ENCODE results near the gene COL4A2.

COL4A2 gene

DNA sequence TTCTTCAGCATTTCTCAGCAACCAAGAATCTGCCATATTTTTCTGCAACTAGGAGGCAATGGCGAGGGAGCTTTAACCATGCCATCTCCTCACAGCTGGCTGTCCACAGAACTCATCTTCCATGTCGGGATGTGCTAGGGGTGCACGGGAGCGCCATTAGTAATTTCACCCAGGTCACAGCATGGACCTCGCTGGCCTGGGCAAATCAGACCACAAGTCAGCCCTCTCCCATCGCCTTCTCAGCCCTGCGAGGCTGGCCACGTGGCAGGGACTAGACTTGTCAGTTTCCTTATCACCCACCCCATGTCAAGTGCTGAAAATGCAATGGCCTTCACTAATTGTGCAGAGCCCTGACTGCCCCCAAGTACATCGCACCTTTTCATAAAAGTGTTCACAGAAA, 15.8 kb upstream of the COL4A2 start:
- no peak for DNase-seq

DNA sequence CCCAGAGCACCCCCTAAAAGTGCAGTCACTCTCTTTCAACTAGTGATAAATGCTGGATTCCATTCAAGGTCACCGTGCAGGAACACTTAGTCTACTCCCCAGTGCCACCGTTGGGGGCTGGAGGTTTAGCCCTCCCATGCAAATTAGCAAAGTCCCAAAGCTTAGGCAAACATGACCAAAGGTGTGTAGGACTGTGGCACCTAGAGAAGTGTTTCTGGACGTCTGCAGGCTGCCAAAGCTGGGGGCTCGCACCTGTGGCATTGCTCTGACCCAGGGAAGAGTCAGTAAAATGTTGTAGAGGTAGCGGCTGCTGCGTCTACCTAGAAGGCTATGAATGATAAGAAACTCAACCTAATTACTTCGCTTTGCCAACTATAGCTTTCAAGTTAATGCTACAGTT, 14.0 kb upstream of the COL4A2 start:
- DNase-seq: no peak

DNA sequence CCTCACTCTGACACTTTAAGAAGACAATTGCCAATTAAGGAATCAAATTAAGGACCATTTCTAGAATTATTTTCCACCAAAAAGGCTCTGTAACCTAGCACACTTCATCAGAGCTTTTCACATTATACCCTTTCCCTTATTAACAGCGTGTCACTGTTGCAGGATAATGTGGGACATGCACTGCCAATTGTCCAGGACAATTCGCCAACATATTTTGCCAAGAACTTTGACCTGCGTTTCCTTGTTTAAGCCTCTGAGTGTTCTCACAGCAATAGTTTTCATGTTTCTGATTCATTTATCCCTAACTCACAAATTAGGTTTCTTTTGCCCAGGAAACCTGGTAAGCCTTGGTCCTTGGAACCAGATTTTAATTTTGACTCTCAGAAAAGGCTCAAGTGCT, 13.4 kb upstream of the COL4A2 start:
- DNase-seq: no peak

DNA sequence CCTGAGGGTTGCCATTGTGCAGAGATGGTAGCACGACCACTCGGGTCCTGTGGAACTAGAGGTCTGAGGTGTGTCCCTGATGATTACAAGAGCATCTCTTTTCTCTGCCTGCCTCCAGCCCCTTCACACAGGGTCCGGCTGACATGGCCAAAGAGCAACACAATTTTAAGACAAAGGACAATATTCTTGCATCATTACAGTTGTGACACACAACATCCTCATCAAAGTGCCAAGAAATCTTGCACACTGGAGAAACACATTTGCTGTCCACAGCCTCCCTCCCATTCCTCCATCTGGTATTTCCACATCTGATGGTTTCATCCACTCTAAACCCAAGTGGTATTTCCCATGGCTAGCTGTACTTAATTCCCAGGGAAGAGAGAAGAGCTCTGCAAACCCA, 12.9 kb upstream of the COL4A2 start:
- no peak for DNase-seq

DNA sequence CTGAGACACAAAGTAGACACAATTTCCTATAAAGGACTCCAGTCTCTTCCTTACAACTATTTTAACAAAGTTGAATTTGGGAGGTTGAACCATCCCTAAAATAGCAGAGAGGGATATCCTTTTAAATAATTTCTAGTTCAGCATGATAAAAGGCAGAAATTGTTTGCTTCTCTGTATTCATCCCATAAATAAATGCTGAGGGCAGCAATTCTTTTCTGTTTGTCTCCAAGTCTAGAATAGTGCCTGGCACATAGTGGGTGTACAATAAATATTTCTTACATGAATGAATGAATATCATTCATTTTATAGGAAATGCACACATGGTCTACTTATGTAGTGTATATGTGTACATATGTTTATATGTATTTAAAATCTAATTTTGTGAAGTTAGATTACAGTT, 12.5 kb upstream of the COL4A2 start:
- DNase-seq: no peak

DNA sequence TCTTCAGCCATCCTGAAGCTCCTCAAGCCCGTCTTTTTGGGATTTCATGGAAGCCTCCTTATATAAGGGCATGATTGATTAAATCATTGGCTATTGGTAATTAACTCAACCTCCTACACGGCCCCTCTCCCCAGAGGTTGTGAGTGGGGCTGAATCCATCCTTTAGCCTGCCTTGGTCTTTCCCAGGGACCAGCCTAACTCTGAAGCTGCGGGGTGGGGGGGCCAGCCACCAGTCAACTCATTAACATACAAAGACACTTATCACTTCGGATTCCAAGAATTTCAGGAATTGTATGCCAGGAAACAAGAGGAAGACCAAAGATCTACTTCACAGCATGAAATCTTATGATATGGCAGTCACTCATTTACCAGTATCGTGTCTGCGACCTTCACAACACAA, 10.1 kb upstream of the COL4A2 start:
- no peak for DNase-seq

DNA sequence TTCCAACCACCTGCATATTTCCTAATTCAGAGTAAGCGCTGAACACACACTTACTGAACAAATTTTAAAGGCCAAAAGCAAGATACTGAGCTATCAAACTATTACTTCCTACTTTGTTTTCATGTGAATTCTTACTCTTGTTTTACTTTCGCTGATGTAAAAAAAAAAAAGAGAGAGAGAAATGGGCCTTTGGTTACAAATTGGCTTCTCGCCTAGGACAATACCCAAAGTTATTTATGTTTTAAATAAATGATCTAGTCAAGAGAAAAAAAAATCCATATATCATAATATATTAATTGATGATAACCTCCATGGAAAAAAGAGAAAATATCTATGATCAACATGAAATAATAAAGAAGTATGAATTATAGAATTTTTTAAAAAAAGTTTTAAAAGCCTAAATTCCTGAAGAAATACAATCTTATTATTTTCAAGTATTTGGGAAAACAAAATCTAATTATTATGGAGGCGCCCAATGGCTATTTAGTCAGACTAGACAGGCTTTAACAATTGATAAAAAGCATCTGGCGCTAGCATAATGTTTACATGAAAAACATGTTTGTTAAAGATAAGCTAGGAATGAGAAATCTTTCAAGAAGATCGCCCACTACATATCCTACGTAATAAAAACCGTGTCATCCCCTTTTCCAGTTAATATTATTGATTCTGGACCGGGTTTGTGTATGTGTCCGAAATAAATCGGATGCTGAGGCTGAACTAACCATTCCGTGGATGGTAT, 9.1 kb upstream of the COL4A2 start:
- DNase-seq: no peak

DNA sequence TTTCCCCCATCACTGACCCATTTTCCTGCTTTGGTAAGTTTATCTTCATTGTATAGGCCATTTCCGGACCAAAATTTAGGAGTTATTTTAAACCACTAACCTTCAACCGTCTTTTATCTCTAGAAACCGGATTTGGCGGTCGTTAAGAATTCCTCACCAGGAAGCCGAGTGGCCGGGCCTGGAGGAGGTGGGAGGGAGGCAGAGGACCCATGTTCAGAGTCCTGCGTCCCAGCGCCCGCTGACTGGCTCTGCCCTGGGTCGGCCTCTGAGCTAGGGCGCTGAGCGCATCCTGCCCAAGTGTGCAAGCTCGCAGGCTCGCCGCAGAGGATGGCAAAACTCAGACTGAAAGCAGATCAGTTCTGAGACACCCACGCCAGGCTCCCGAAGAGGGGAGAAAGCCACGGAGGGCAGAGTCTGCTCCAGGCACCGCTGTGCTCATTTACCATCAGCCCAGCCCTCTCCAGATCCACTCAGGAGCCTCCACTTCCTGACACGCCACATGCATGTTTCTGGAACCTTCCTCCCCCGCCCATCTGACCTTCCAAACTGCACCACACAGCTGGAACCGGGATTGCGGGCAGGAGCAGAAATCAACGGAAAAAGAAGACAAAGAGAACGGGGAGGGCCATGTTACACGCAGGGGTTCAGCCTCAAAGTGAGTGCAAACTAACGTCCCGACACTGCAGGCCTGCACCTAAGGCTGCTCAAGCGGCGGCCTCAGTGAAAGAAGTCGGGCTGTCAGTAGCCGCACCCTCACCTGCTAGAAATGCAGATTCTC, 8.4 kb upstream of the COL4A2 start:
- DNase-seq: no peak

DNA sequence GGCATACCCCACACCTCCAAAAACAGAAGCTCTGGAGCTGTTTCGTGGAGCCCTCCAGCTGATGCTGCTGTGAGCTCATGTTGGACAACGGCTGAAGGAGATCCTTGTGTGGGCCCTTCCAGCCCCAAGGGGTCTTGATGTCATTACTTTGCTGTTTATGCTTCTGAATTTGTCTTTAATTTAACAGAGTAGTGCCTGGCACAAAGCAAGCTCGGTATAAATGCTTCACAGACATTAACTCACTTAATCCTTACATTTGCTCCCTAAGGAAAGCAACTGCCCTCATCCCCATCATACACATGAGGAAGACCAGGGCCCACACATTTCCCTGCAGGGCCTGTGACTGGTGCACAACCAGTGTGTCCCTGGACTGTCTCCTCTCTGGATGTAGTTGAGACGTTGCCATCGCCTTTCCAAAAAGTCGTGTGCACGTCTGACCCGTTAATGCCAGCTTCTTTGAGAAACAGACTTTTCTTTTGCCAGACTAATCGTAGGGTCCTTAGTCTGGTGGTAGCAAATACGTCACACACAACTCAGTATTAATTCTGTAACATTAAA, 7.7 kb upstream of the COL4A2 start:
- DNase-seq: no peak

DNA sequence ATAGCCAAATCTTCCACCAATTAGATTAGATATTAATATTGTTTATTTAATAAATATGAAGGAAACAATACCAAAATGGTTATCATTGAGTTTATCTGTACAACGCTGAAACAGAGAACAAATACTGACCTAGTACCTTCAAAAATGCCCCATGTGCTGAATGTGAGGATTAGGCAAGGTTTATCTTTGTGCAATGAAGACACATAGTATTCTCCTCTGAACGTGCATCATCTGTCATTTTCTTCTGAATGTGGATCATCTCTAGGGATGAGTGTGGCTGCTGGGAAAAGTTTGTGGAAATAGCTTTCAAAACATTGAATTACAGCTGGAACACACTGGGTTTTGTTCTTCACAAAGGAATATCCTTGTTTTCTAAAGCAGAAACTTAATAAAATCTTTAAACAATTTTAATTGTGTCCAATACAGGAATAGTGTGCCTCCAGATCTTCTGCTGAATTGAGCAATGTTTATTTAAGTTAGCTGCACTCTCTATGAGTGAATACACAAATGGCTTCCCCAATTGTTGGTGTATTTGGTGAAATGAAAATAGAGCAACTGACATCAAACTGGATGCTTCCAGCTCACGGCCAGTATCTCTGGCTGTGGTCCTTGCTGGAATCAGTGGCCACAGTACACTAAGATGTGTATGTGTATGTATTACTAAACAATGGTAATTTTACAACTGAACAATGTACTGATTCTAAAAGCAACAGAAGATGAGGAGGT, 6.8 kb upstream of the COL4A2 start:
- DNase-seq: no peak

DNA sequence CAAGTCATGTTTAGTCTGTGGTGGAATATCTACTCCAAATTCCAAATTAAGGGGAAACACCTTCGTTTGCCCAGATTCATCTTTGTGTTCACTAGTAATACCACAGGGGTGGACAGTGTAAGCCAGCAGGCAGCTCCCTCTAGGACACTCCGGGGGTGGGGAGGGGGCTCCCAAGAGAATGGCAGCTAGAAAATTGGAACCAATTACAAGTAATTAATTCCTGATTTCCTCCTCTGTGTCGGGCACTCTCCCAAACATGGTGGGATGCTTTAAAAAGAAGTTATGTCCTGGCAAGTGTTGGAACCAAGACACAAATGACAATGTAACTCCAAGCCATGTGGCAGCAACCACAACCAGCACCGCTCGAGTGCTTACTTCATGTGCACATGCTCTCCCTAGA, 6.0 kb upstream of the COL4A2 start:
- no peak for DNase-seq

DNA sequence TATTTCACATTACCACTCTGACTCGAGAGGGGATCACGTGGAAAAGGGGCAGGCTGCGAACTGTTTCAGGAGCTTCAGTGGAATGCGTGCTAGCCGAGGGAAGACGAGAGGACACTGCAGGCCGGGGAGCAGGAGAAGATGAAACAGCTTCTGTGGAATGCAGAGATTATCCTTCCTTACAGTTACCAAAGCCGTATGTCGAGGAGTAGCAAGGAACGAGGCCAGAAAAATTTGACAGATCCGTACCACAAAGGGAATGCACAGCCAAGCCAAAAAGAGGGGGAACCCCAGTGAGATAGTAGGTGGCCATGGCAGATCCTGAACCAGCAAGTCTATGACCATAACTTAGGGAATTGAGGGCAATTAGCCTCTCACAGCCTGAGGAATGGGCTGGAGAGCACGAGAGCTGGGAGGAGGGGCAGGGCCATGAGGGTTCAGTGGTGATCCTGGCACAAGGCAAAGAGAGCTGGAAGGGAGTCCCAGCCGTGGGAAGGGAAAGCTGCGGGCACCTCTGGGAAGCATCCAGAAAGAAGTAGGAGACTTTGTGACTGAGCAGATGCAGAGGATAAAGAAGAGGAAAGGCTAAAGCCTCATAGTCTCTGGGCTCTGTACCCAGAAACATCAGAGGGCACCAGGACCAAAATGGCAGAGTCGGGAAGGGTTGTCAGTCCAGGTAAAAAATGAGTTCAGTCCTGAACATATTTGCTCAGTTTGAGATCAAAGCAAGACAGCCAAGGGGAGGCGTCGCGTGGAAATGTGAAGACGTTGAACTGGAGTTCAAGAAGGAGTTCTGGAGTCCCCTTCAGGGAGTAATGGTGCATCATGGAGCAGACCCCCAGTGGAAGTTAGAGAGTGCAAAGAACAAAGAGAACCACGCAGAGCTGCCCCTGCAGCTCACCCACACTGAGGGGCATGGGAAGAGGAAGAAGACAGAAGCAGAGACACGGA, 5.2 kb upstream of the COL4A2 start:
- DNase-seq: no peak

DNA sequence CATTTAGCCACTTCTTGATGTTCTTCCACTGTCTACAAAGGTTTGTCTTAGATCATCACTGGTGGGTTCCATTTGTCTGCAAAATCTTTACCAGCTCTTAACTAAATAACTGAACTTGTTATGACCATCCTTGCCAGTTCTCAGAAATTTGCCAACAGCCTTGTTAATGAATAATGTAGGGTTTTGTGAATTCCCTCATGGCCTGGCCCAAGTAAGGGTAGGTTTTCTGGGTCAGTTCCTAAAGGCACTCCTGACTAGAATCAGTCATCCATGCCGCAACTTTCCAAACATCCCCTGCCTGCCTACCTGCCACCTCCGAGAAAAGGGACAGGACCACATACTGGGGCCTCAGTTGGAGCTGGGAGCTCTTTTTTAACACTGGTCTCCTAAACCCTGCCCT, 4.1 kb upstream of the COL4A2 start:
- no peak for DNase-seq

DNA sequence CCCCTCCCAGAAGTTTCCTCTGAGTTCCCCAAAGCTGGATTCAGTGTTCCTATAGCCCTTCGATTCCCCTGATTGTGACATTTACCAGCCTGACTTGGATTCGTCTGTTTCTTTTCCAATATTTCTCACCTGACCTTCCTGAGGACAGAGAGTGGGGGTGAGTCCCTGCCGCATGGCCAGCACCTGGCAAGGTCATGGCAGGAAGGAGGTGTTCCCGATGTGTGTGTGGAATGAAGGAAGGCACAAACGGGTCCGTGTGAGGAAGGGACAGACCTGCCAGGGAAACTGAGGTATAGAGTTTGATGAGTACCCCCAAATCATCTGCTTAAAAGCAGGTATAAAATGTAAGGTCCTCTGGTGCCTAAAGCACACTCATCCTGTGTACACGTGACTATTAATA, 3.4 kb upstream of the COL4A2 start:
- no peak for DNase-seq

DNA sequence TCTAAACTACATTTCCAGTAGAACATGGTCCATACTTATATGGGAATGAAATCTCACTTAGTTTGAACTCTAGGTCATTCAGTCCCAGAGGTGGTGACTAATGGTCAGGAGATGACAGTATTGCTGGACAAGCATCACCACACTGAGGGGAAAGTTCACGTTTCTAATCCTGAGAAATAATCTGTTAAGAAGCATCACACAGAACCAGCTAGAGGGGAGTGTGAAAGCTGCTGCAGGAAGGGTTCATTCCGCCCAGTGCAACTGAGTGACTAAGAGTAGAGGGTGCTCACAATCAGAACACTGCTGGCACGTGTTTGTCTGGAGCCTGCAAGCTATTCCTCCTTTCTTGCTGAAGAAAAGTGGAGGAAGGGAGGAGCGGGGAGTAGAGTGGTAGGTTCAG, 2.8 kb upstream of the COL4A2 start:
- no peak for DNase-seq

DNA sequence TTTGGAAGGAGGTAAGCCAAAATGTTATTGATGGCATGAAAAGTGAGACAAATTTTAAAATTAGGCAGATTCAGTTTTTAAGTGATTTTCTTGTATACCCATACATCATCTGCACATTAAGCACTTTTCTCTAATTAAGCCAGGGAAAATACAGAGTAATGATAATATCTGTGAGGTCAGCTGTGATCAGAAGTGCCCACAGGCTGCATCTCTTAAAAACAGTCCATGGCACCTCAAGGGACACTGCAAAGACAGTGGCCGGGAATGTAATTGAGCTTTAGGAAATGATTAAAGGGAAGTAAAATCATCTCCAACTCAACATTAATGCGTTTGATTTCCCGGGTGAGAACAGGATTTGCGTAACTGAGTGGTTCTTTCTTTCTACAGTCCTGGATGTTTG, 2.1 kb upstream of the COL4A2 start:
- DNase-seq: no peak

DNA sequence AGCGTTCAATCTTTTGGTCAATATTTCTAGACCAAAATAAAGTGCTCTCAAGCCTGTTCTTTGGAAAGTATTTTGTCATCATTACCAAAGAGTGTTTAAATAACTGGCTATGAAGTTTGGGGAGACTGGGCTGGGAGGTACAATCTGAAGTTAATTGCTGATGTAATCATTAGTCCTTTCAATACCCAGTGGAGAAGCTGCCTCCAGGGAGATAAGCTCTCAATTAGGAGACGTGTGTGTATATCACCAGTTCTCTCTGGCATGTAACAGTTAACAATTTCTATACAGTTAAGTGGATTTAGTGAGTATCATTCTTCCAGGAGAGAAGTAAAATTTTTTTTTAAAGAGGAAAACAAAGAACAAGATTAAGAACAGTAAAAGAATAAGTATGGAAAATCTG, 1.5 kb upstream of the COL4A2 start:
- DNase-seq: no peak

DNA sequence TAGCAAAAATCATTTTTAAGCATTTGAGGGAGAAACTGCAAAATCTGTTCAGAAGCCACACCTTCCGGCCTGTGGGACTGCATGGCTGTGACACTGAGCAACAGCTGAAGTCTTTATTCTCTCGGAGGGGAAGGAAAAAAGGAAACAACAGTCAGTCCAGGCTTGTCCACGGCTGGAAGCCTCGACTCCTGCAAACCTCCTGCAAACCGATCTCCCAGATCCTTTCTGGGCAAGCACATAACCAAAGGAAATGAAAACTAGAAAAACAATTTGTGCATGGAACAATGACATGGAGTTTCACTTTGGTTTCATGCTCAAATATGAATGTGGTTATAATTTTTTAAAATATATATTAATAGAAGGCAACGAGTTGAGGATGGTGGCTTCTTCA, 1.1 kb upstream of the COL4A2 start:
- no peak for DNase-seq

DNA sequence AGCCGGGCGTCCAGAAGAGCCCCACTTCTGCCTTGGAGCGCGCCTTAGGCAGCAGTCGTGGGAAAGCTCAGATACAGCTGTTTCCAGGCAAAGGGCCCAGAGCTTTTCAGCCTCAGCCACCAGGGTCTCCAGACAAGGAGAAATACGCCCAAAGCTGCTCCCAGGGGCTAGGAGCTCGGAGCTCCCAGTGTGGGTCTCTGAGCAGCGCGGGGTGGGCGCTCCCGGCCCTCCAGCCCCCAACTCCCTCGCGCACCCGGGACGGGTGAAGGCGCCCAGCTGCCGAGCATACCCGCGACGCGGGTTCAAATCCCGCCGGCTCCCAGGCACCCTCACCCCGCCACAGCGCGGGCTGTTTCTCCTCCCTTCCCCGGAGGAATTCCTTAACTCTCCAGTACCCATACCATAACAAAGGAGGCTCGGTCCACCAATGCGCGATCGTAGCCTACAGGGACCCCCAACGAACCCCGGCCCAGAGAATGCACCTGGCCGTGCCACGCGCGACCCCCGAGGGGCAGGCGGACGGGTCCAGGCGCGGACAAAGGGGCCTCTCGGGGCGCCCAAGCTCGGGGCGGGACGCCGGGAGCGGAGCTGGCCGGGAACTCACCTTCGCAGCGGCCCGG, 634 bp upstream of the COL4A2 start:
- no peak for DNase-seq

DNA sequence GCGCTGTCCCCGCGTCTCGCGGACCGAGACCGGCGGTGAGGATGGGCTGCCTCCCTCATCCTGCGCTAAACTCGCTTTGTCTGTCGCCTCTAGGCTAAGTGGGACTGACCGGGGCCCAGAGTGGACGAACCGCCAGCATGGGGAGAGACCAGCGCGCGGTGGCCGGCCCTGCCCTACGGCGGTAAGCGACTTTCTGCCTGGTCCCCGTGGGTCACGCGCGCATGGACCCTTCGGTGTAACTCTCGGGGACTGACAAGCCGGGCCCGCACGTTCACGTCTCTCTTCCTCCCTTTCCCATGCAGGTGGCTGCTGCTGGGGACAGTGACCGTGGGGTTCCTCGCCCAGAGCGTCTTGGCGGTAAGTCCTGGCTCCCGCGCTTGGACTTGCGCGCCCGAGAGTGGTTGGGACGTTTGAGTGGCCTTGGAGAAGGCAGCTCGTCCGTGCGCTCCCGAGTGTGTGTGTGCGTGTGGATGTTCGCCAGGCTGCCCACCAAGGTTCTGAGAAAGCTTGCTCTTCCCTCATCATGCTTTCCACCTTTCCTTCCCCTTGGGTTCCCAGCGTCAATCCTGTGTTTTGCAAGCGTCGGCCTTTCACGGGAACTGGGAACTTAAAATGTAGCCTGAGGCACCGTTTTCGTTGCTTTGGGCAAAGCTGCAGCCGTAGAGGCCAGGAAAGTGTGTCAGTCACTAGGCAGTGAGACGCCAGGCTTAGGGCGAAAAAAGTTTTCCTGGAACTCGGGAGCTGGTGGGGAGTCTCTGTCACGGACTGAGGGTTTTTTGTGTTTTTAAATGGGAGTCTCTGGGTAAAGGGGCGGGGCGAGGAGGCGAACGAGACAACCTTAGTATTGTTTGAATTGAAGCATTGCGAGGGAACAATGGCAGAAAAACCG, 927 bp downstream of the COL4A2 start:
- DNase-seq: no peak
